Liver (tissue), 3 donors: ENCODE results near the gene MICAL3.

Experiments used
- JUND ChIP-seq, 2 donors: IDR thresholded peaks; 2 replicates each; pipeline ENCODE4 v1.6.1; 2016; ENCODE audit warnings: antibody characterized with exemption in 2 of 2
- TF ChIP-seq, protein P1 (sequence below): fragments of 150-350 bp; IDR thresholded peaks from 2 replicates; pipeline ENCODE4 v1.5.1; 2017; ENCODE audit warnings: improper control_type of control experiment, low read depth, low read length; ENCODE audit not compliant: missing input control
- donor health status: healthy.
- donor health status: healthy.

DNA sequence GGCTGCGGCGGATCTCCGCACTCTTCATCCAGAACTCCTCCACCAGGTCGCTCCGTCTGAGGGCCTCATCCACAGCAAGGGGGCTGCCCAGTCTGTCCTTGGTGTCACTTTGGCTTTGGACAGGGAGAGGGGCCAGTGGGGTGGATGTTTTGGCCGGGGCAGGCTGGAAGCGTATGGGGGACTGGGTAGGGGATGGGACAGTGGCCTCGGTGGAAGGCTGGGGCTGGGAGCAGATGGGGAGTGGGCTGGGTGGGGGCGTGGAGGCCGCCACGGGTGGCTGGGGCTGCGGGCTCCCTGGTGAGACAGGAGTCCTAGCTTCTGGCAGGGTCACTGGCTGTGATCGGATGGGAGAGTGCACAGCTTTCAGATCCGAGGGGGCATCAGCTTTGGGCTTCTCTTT, 205.7 kb downstream of the MICAL3 start:
- no peak for TF ChIP-seq JUND (IDR thresholded peaks at IDR 0.05)
- TF ChIP-seq, protein P1, sequence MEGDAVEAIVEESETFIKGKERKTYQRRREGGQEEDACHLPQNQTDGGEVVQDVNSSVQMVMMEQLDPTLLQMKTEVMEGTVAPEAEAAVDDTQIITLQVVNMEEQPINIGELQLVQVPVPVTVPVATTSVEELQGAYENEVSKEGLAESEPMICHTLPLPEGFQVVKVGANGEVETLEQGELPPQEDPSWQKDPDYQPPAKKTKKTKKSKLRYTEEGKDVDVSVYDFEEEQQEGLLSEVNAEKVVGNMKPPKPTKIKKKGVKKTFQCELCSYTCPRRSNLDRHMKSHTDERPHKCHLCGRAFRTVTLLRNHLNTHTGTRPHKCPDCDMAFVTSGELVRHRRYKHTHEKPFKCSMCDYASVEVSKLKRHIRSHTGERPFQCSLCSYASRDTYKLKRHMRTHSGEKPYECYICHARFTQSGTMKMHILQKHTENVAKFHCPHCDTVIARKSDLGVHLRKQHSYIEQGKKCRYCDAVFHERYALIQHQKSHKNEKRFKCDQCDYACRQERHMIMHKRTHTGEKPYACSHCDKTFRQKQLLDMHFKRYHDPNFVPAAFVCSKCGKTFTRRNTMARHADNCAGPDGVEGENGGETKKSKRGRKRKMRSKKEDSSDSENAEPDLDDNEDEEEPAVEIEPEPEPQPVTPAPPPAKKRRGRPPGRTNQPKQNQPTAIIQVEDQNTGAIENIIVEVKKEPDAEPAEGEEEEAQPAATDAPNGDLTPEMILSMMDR = no peak
